Left ventricle myocardium inferior (tissue), 1 donor: ENCODE measurements around the gene SPTBN1. TPM values are rescaled to one million over a fixed set of nuclear protein-coding genes. Genes with fewer than 3 reads are reported as not detected.
"Not testable (repeated sequence)": the region's sequence is repeated elsewhere in the genome, so short reads cannot be mapped to it uniquely, and the experiment has no call there.

Experiments
- DNase-seq: peaks from one replicate; pipeline ENCODE4 v3.0.0-alpha.2; 2020
- H3K27ac ChIP-seq: fragments of 200-600 bp; replicated peaks from 2 replicates; pipeline ENCODE4 v1.8.0; 2021
- H3K27me3 ChIP-seq: fragments of 200-600 bp; 2 replicates; pipeline ENCODE4 v1.8.0; 2021; ENCODE audit warnings: low read depth
- H3K36me3 ChIP-seq: fragments of 200-600 bp; 2 replicates; pipeline ENCODE4 v1.8.0; 2021
- H3K4me1 ChIP-seq: fragments of 200-600 bp; 2 replicates; pipeline ENCODE4 v1.8.0; 2021
- H3K4me3 ChIP-seq: fragments of 200-600 bp; 2 replicates; pipeline ENCODE4 v1.8.0; 2021; ENCODE audit warnings: mild to moderate bottlenecking, moderate library complexity
- H3K9me3 ChIP-seq: fragments of 200-600 bp; replicated peaks from 2 replicates; pipeline ENCODE4 v1.8.0; 2021
- intact Hi-C: fragments of 100-400 bp; cut with micrococcal nuclease; formaldehyde crosslinking; loops from one replicate; pipeline ENCODE4 v1.11.0; 2022
- total RNA-seq: library from RNA; stranded (reverse); fragmentation: NEBNext Ultra II Directional; extraction: Animal tissue kit (Norgen Biotek cat#: 25700); gene quantifications from one replicate; pipeline ENCODE4 v1.2.1, GENCODE V29; 2021
- TF ChIP-seq, protein P1 (sequence below): fragments of 200-600 bp; IDR thresholded peaks from 2 replicates; pipeline ENCODE4 v1.8.0; 2021; ENCODE audit warnings: antibody characterized with exemption, mild to moderate bottlenecking, borderline replicate concordance
- donor health status: DM: no; HTN: yes; CAD: no; lungs with severe emphysema.

SPTBN1 gene
- total RNA-seq, 1 donor from 2014 or later = 484 TPM

GRCh38 chr2:54523324-54523959 is 67.3 kb downstream of the SPTBN1 start:
- no peaks in the 10 kb centered on the region for H3K9me3 ChIP-seq
- peak overlapping the region; percentile 83 for H3K27ac ChIP-seq
- H3K27me3 ChIP-seq = no peaks in the 10 kb centered on the region
- DNase-seq = no peak
- no peak overlapping the region for H3K4me3 ChIP-seq
- intact Hi-C loops = loop anchor here (10.0 kb wide), 2 partner anchors 111 to 181 kb away; no protein-coding TSS in a partner anchor
- H3K4me1 ChIP-seq = peaks cover 99% of the 10 kb centered on the region
- peaks cover 28% of the 10 kb centered on the region for H3K36me3 ChIP-seq
- TF ChIP-seq, protein P1, sequence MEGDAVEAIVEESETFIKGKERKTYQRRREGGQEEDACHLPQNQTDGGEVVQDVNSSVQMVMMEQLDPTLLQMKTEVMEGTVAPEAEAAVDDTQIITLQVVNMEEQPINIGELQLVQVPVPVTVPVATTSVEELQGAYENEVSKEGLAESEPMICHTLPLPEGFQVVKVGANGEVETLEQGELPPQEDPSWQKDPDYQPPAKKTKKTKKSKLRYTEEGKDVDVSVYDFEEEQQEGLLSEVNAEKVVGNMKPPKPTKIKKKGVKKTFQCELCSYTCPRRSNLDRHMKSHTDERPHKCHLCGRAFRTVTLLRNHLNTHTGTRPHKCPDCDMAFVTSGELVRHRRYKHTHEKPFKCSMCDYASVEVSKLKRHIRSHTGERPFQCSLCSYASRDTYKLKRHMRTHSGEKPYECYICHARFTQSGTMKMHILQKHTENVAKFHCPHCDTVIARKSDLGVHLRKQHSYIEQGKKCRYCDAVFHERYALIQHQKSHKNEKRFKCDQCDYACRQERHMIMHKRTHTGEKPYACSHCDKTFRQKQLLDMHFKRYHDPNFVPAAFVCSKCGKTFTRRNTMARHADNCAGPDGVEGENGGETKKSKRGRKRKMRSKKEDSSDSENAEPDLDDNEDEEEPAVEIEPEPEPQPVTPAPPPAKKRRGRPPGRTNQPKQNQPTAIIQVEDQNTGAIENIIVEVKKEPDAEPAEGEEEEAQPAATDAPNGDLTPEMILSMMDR = no peak

GRCh38 chr2:54524226-54524991 is 68.3 kb downstream of the SPTBN1 start:
- H3K9me3 ChIP-seq = no peaks in the 10 kb centered on the region
- TF ChIP-seq, protein P1 = no peak
- H3K4me3 ChIP-seq = peak overlapping the region; percentile 16
- peaks cover 38% of the 10 kb centered on the region for H3K36me3 ChIP-seq
- H3K27me3 ChIP-seq = no peaks in the 10 kb centered on the region
- peaks cover 99% of the 10 kb centered on the region for H3K4me1 ChIP-seq
- DNase-seq = no peak
- H3K27ac ChIP-seq = peak overlapping the region; percentile 83
- intact Hi-C loops = loop anchor here (10.0 kb wide), 2 partner anchors 110 to 180 kb away; no protein-coding TSS in a partner anchor

- DNase-seq = no peak
- TF ChIP-seq, protein P1 = no peak
- Histone ChIP-seq H3K36me3 (peaks cover 46% of the 10 kb centered on the region), H3K27ac (peak overlapping the region; percentile 83), H3K9me3 (no peaks in the 10 kb centered on the region), H3K4me3 (no peak overlapping the region), H3K27me3 (no peaks in the 10 kb centered on the region), H3K4me1 (peaks cover 99% of the 10 kb centered on the region)
- intact Hi-C loops = loop anchor here (10.0 kb wide), 2 partner anchors 109 to 179 kb away; no protein-coding TSS in a partner anchor
Observed at GRCh38 chr2:54525321-54525720, 69.2 kb downstream of the SPTBN1 start.

DNA sequence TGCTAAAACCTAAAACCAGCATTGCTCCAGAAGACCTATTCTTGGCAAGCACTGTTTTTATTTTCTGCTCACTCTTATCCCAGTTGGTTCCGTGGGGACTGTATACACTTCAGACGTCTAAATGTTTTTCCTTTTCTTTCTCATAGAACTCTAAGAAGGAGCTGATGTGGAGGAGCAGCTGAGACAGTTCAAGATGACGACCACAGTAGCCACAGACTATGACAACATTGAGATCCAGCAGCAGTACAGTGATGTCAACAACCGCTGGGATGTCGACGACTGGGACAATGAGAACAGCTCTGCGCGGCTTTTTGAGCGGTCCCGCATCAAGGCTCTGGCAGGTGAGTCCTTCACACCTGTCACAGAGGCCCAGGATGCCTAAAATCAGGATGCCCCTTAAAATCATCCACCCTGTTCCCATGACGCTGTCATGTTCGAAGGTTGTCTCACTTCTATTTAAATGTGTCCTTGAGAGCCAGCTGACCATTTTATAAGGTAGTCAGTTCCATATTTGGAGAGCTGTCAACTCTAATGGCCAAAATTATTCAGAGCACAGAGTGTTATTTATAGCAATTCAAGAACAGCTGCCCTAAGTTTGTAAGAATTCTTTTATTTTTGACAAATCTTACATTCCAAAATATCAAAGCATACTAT is 70.2 kb downstream of the SPTBN1 start:
- no peak for DNase-seq
- H3K27me3 ChIP-seq = no peaks in the 10 kb centered on the region
- peaks cover 55% of the 10 kb centered on the region for H3K36me3 ChIP-seq
- peak overlapping the region; percentile 5 for H3K4me3 ChIP-seq
- intact Hi-C loops = loop anchor here (10.0 kb wide), 2 partner anchors 108 to 178 kb away; no protein-coding TSS in a partner anchor
- no peaks in the 10 kb centered on the region for H3K9me3 ChIP-seq
- peaks cover 99% of the 10 kb centered on the region for H3K4me1 ChIP-seq
- TF ChIP-seq, protein P1 = no peak
- peak overlapping the region; percentile 83 for H3K27ac ChIP-seq

GRCh38 chr2:54528311-54528955 is 72.3 kb downstream of the SPTBN1 start:
- TF ChIP-seq, protein P1 = no peak
- intact Hi-C loops = loop anchor here (10.0 kb wide), 2 partner anchors 106 to 176 kb away; no protein-coding TSS in a partner anchor
- DNase-seq = no peak
- H3K4me3 ChIP-seq = no peak overlapping the region
- peaks cover 69% of the 10 kb centered on the region for H3K36me3 ChIP-seq
- peaks cover 97% of the 10 kb centered on the region for H3K4me1 ChIP-seq
- H3K9me3 ChIP-seq = no peaks in the 10 kb centered on the region
- peak overlapping the region; percentile 83 for H3K27ac ChIP-seq
- H3K27me3 ChIP-seq = no peaks in the 10 kb centered on the region

DNA sequence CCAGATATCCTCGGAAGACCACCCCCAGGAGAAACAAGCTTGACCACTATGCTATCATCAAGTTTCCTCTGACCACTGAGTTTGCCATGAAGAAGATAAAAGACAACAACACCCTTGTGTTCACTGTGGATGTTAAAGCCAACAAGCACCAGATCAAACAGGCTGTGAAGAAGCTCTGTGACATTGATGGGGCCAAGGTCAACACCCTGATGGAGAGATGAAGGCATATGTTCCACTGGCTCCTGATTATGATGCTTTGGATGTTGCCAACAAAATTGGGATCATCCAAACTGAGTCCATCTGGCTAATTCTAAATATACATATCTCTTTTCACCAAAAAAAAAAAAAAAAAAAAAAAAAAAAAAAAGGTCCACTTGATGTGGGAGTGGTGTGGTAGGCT is 73.4 kb downstream of the SPTBN1 start:
- not testable (repeated sequence) for DNase-seq, H3K9me3 ChIP-seq, H3K4me3 ChIP-seq, H3K27me3 ChIP-seq
- intact Hi-C loops = loop anchor here (10.0 kb wide), 2 partner anchors 105 to 175 kb away; no protein-coding TSS in a partner anchor
- peaks cover 95% of the 10 kb centered on the region for H3K4me1 ChIP-seq
- peaks cover 71% of the 10 kb centered on the region for H3K36me3 ChIP-seq
- H3K27ac ChIP-seq = peak overlapping the region; percentile 83
